ENCODE data around the gene ITGA8. TPM values are rescaled to one million over a fixed set of nuclear protein-coding genes. Genes with fewer than 3 reads are reported as not detected.

Gene ITGA8
- total and polyA plus RNA-seq, 9 of the 15 experiments (the other 6 are each of a cell fraction or from before 2014, with no cell fraction given), result 0.01 to 0.07 (median 0.04) TPM; not detected in 5

DNA sequence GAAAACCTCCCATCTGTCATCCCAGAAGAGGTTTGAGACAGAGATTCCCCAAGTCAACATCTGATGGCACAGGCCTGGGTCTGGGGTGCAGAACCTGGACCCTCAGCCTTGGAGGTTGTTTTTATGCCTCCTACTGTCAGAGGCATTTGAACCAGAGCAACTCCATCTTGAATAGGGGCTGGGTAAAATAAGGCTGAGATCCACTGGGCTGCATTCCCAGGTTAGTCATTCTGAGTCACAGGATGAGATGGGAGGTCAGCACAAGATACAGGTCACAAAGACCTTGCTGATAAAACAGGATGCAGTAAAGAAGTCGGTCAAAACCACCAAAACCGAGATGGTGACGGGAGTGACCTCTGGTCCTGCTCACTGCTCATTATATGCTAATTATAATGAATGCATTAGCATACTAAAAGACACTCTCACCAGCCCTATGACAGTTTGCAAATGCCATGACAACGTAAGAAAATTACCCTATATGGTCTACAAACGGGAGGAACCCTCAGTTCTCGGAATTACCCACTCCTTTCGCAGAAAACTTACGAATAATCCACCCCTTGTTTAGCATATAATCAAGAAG is 92.0 kb downstream of the ITGA8 start (continued):
- TF ChIP-seq ZNF76 (CRISPR knock-in tag; IDR thresholded peaks at IDR 0.05; ENCODE audit: borderline replicate concordance) (peak; percentile 96), ZBTB17 (CRISPR knock-in tag; IDR thresholded peaks at IDR 0.05) (peak; percentile 96), NFIX (CRISPR knock-in tag; IDR thresholded peaks at IDR 0.05; ENCODE audit: low read depth) (peak; percentile 51; the same call in 1 of the 2 replicates), EWSR1 (IDR thresholded peaks at IDR 0.05; ENCODE audit: borderline replicate concordance, low read depth, partially characterized antibody) (no peak), TEAD1 (CRISPR knock-in tag; IDR thresholded peaks at IDR 0.05) (peak in 1 of 2 experiments; percentile 98; a peak in 2 of 4 replicates)
- TF ChIP-seq, protein P1, sequence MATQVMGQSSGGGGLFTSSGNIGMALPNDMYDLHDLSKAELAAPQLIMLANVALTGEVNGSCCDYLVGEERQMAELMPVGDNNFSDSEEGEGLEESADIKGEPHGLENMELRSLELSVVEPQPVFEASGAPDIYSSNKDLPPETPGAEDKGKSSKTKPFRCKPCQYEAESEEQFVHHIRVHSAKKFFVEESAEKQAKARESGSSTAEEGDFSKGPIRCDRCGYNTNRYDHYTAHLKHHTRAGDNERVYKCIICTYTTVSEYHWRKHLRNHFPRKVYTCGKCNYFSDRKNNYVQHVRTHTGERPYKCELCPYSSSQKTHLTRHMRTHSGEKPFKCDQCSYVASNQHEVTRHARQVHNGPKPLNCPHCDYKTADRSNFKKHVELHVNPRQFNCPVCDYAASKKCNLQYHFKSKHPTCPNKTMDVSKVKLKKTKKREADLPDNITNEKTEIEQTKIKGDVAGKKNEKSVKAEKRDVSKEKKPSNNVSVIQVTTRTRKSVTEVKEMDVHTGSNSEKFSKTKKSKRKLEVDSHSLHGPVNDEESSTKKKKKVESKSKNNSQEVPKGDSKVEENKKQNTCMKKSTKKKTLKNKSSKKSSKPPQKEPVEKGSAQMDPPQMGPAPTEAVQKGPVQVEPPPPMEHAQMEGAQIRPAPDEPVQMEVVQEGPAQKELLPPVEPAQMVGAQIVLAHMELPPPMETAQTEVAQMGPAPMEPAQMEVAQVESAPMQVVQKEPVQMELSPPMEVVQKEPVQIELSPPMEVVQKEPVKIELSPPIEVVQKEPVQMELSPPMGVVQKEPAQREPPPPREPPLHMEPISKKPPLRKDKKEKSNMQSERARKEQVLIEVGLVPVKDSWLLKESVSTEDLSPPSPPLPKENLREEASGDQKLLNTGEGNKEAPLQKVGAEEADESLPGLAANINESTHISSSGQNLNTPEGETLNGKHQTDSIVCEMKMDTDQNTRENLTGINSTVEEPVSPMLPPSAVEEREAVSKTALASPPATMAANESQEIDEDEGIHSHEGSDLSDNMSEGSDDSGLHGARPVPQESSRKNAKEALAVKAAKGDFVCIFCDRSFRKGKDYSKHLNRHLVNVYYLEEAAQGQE (IDR thresholded peaks at IDR 0.05; ENCODE audit: borderline replicate concordance), result no peak
- TF ChIP-seq, protein P1 (CRISPR knock-in tag; IDR thresholded peaks at IDR 0.05; ENCODE audit: low read depth), result peak; percentile 88
